HepG2 (cell line): ENCODE data around the gene RABEP2. TPM values are rescaled to one million over a fixed set of nuclear protein-coding genes. Genes with fewer than 3 reads are reported as not detected.
A peak's percentile ranks its signal among the peaks of the same experiment; 100 is the strongest.

ENCODE experiments used
- ATF4 ChIP-seq, 2 experiments: fragments of 450-650 bp in 1 of 2; sonication (generic) in 1 of 2; formaldehyde crosslinking; IDR thresholded peaks; 2 replicates each; pipeline versions ENCODE4 v1.5.0 to v1.8.0; 2020 to 2022; ENCODE audit warnings: mild to moderate bottlenecking in 1 of 2, missing genetic modification reagents in 1 of 2
- CBFB ChIP-seq: sonication (generic); formaldehyde crosslinking; IDR thresholded peaks from 2 replicates; pipeline ENCODE4 v1.4.0; 2020; ENCODE audit warnings: missing genetic modification reagents
- CCAR2 ChIP-seq: fragments of 200-400 bp; formaldehyde crosslinking; optimal IDR thresholded peaks from 2 replicates; pipeline ENCODE3; 2018; ENCODE audit warnings: low read depth, mild to moderate bottlenecking, low read length, moderate library complexity
- FOXK2 ChIP-seq: fragments of 450-650 bp; IDR thresholded peaks from 2 replicates; pipeline ENCODE4 v1.6.1; 2016
- FOXM1 ChIP-seq: sonication (generic); formaldehyde crosslinking; IDR thresholded peaks from 2 replicates; pipeline ENCODE4 v1.5.0; 2020; ENCODE audit warnings: missing genetic modification reagents
- HNF4G ChIP-seq, 2 experiments: sonication (generic) in 1 of 2; formaldehyde crosslinking in 1 of 2; IDR thresholded peaks; 2 replicates each; pipeline versions ENCODE4 v1.4.0 to v1.6.1; 2011 to 2020; ENCODE audit warnings: borderline replicate concordance in 2 of 2, low read depth in 2 of 2, mild to moderate bottlenecking in 2 of 2, low read length in 1 of 2, missing genetic modification reagents in 1 of 2, moderate library complexity in 1 of 2
- KMT2A ChIP-seq: sonication (generic); formaldehyde crosslinking; IDR thresholded peaks from 2 replicates; pipeline ENCODE4 v1.4.0; 2020; ENCODE audit warnings: missing genetic modification reagents
- MAFF ChIP-seq: IDR thresholded peaks from 2 replicates; pipeline ENCODE4 v1.6.1; 2011; ENCODE audit warnings: low read depth, low read length, improper control_type of control experiment
- NONO ChIP-seq, 2 experiments: fragments of 450-650 bp in 1 of 2; sonication (generic) in 1 of 2; formaldehyde crosslinking in 1 of 2; IDR thresholded peaks in 1 of 2; conservative IDR thresholded peaks in 1 of 2; 2 replicates each; pipeline versions ENCODE4 v1.6.1 to v1.8.0; 2017 to 2022; ENCODE audit warnings: mild to moderate bottlenecking in 1 of 2, missing genetic modification reagents in 1 of 2, moderate library complexity in 1 of 2
- POGK ChIP-seq: sonication (generic); formaldehyde crosslinking; conservative IDR thresholded peaks from 2 replicates; pipeline ENCODE4 v1.8.0; 2022; ENCODE audit warnings: mild to moderate bottlenecking, moderate library complexity, missing genetic modification reagents
- POLR2G ChIP-seq: fragments of 200-400 bp; formaldehyde crosslinking; IDR thresholded peaks from 2 replicates; pipeline ENCODE4 v1.6.1; 2018; ENCODE audit warnings: mild to moderate bottlenecking, low read depth, low read length, moderate library complexity
- SAFB2 ChIP-seq: sonication (generic); formaldehyde crosslinking; IDR thresholded peaks from 2 replicates; pipeline ENCODE4 v1.5.1; 2020; ENCODE audit warnings: missing genetic modification reagents, low read depth, mild to moderate bottlenecking, borderline replicate concordance
- SETDB1 ChIP-seq: sonication (generic); formaldehyde crosslinking; IDR thresholded peaks from 2 replicates; pipeline ENCODE4 v1.5.1; 2020; ENCODE audit warnings: missing genetic modification reagents, mild to moderate bottlenecking, borderline replicate concordance
- SMARCC2 ChIP-seq: fragments of 450-650 bp; IDR thresholded peaks from 2 replicates; pipeline ENCODE4 v1.6.1; 2017; ENCODE audit warnings: antibody characterized with exemption, mild to moderate bottlenecking
- SSRP1 ChIP-seq: IDR thresholded peaks from 2 replicates; pipeline ENCODE4 v1.6.1; 2016; ENCODE audit warnings: control low read depth
- SYNCRIP ChIP-seq: fragments of 200-400 bp; formaldehyde crosslinking; IDR thresholded peaks from 2 replicates; pipeline ENCODE4 v1.6.1; 2018; ENCODE audit warnings: mild to moderate bottlenecking, low read depth, low read length; ENCODE audit not compliant: insufficient read depth
- TEF ChIP-seq: sonication (generic); formaldehyde crosslinking; IDR thresholded peaks from 2 replicates; pipeline ENCODE4 v1.5.0; 2020; ENCODE audit warnings: missing genetic modification reagents
- U2AF1 ChIP-seq: fragments of 200-400 bp; formaldehyde crosslinking; optimal IDR thresholded peaks from 2 replicates; pipeline ENCODE3; 2017; ENCODE audit warnings: mild to moderate bottlenecking, low read depth, low read length
- ZNF101 ChIP-seq: sonication (generic); formaldehyde crosslinking; IDR thresholded peaks from 2 replicates; pipeline ENCODE4 v1.4.0; 2020; ENCODE audit warnings: mild to moderate bottlenecking, low read depth, missing genetic modification reagents, borderline replicate concordance
- ZNF251 ChIP-seq: sonication (generic); formaldehyde crosslinking; IDR thresholded peaks from 2 replicates; pipeline ENCODE4 v1.9.0; 2021; ENCODE audit warnings: mild to moderate bottlenecking, missing genetic modification reagents
- ZNF557 ChIP-seq: sonication (generic); formaldehyde crosslinking; IDR thresholded peaks from 2 replicates; pipeline ENCODE4 v1.4.0; 2020; ENCODE audit warnings: missing genetic modification reagents
- ZNF564 ChIP-seq: sonication (generic); formaldehyde crosslinking; IDR thresholded peaks from 2 replicates; pipeline ENCODE4 v1.8.1; 2023; ENCODE audit warnings: mild to moderate bottlenecking, missing genetic modification reagents
- ZNF577 ChIP-seq: sonication (generic); formaldehyde crosslinking; IDR thresholded peaks from 2 replicates; pipeline ENCODE4 v1.4.0; 2020; ENCODE audit warnings: mild to moderate bottlenecking, low read depth, missing genetic modification reagents, borderline replicate concordance
- ZSCAN5A ChIP-seq: sonication (generic); formaldehyde crosslinking; IDR thresholded peaks from 2 replicates; pipeline ENCODE4 v1.8.0; 2022; ENCODE audit warnings: mild to moderate bottlenecking, missing genetic modification reagents, borderline replicate concordance
- polyA plus RNA-seq, 8 experiments: library from polyadenylated mRNA; depleted of rRNA in 3 of 8; stranded (reverse) in 7 of 8; unstranded in 1 of 8; fragments of >200 nt; fragmentation: Illumina TruSeq in 4 of 8; extraction: Trizol in 4 of 8; gene quantifications; 2 replicates each; pipeline versions ENCODE4 v1.2.1 to v1.2.3, GENCODE V29; 2011 to 2016; ENCODE audit warnings: low read depth in 4 of 8, missing spikeins in 1 of 8, mixed read lengths in 1 of 8; ENCODE audit not compliant: insufficient read depth in 1 of 8
- total RNA-seq, 5 experiments: library from RNA; depleted of rRNA; stranded (reverse); fragments of >200 nt; fragmentation: Illumina TruSeq; extraction: Trizol; gene quantifications; 2 replicates each; pipeline ENCODE4 v1.2.3, GENCODE V29; 2016; ENCODE audit warnings: low read depth in 1 of 5

RABEP2 gene
- total and polyA plus RNA-seq, 2 of the 13 experiments (the other 11 are each of a cell fraction or from before 2014, with no cell fraction given): 10.8 to 18.4 TPM

GRCh38 chr16:28974437-28975157, 49.6 kb upstream of the RABEP2 start, which contains the start of gene SPNS1 (continued):
- TF ChIP-seq ATF4 (CRISPR knock-in tag; IDR thresholded peaks at IDR 0.05) (peak in 1 of 2 experiments; percentile 58; a peak in 1 of 4 replicates), POLR2G (peak; percentile 92), NONO (IDR thresholded peaks at IDR 0.05) (no peak), NONO (CRISPR knock-in tag; conservative IDR thresholded peaks at IDR 0.05) (peak; percentile 98), ZNF251 (peak; percentile 88; the same call in 1 of the 2 replicates), CCAR2 (no peak), SSRP1 (CRISPR knock-in tag) (no peak; the same call in 1 of the 2 replicates), SYNCRIP (no peak), ZNF101 (0 out of 2 replicates have a peak, but pooled peaks have one; percentile 64), ZNF564 (CRISPR knock-in tag) (peak; percentile 73), SMARCC2 (peak; percentile 0; the same call in 1 of the 2 replicates), FOXM1 (CRISPR knock-in tag) (no peak), ZSCAN5A (CRISPR knock-in tag) (no peak), FOXK2 (peak; percentile 87; the same call in 1 of the 2 replicates), HNF4G (IDR thresholded peaks at IDR 0.05; ENCODE audit: borderline replicate concordance, low read depth, low read length) (peak; percentile 39; the same call in 1 of the 2 replicates), HNF4G (CRISPR knock-in tag; IDR thresholded peaks at IDR 0.05; ENCODE audit: borderline replicate concordance, low read depth) (peak; percentile 49), TEF (CRISPR knock-in tag) (peak; percentile 90), KMT2A (CRISPR knock-in tag) (peak; percentile 63; the same call in 1 of the 2 replicates), U2AF1 (no peak), ZNF577 (CRISPR knock-in tag) (peak; percentile 56; the same call in 1 of the 2 replicates), ZNF557 (CRISPR knock-in tag) (peak; percentile 96), CBFB (CRISPR knock-in tag) (peak; percentile 92), POGK (CRISPR knock-in tag) (peak; percentile 97), MAFF (no peak), SETDB1 (CRISPR knock-in tag) (no peak), SAFB2 (0 out of 2 replicates have a peak, but pooled peaks have one; percentile 61)
